Measurements from ENCODE around the gene CABCOCO1.

DNA sequence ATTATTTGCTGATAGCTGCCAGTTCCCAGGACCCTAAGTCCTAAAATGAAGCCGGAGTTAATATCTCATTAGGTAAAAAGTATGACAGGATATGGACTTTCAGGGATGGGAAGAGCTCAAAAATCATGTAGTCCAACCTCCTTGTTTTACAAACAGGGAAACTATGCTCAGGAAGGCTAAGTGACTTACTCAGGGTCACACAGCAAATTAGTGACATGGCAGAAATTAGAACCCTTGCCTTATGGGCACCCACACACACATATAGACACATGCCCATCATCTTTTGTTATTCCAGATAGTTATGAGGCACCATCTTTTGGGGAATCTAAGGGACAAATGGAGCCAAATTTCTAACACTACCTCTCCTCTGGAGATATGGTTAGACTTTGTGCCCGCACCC, 147.5 kb downstream of the CABCOCO1 start:
- TF ChIP-seq, protein P1, sequence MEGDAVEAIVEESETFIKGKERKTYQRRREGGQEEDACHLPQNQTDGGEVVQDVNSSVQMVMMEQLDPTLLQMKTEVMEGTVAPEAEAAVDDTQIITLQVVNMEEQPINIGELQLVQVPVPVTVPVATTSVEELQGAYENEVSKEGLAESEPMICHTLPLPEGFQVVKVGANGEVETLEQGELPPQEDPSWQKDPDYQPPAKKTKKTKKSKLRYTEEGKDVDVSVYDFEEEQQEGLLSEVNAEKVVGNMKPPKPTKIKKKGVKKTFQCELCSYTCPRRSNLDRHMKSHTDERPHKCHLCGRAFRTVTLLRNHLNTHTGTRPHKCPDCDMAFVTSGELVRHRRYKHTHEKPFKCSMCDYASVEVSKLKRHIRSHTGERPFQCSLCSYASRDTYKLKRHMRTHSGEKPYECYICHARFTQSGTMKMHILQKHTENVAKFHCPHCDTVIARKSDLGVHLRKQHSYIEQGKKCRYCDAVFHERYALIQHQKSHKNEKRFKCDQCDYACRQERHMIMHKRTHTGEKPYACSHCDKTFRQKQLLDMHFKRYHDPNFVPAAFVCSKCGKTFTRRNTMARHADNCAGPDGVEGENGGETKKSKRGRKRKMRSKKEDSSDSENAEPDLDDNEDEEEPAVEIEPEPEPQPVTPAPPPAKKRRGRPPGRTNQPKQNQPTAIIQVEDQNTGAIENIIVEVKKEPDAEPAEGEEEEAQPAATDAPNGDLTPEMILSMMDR (IDR thresholded peaks at IDR 0.05), result no peak
- no peak for TF ChIP-seq EP300 (IDR thresholded peaks at IDR 0.05)

All from sigmoid colon (tissue), 4 donors.